ENCODE results near the gene MYO1G. TPM values are rescaled to one million over a fixed set of nuclear protein-coding genes. Genes with fewer than 3 reads are reported as not detected.

MYO1G gene
- total RNA-seq, 4 donors from 2014 or later: 0.82 to 7.8 (median 2.8) TPM

DNA sequence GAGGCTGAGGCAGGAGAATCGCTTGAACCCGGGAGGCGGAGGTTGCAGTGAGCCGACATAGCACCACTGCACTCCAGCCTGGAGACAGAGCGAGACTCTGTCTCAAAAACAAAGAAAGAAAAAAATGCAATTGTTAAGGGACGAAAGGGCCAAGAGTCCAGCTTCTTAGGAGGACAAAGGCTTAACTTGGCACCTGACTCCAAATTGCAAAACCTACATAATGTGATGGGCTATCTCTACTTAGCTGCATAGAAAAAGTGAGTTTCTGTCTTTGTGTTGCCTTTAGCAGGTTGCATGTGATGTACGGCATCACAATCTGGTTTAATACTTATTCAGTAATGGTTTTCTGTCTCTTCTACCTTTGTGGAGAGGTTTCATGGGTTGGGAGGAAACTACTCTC lies 8.6 kb upstream of the MYO1G start:
- TF ChIP-seq, protein P1, sequence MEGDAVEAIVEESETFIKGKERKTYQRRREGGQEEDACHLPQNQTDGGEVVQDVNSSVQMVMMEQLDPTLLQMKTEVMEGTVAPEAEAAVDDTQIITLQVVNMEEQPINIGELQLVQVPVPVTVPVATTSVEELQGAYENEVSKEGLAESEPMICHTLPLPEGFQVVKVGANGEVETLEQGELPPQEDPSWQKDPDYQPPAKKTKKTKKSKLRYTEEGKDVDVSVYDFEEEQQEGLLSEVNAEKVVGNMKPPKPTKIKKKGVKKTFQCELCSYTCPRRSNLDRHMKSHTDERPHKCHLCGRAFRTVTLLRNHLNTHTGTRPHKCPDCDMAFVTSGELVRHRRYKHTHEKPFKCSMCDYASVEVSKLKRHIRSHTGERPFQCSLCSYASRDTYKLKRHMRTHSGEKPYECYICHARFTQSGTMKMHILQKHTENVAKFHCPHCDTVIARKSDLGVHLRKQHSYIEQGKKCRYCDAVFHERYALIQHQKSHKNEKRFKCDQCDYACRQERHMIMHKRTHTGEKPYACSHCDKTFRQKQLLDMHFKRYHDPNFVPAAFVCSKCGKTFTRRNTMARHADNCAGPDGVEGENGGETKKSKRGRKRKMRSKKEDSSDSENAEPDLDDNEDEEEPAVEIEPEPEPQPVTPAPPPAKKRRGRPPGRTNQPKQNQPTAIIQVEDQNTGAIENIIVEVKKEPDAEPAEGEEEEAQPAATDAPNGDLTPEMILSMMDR (IDR thresholded peaks at IDR 0.05; ENCODE audit: low read depth): no peak

DNA sequence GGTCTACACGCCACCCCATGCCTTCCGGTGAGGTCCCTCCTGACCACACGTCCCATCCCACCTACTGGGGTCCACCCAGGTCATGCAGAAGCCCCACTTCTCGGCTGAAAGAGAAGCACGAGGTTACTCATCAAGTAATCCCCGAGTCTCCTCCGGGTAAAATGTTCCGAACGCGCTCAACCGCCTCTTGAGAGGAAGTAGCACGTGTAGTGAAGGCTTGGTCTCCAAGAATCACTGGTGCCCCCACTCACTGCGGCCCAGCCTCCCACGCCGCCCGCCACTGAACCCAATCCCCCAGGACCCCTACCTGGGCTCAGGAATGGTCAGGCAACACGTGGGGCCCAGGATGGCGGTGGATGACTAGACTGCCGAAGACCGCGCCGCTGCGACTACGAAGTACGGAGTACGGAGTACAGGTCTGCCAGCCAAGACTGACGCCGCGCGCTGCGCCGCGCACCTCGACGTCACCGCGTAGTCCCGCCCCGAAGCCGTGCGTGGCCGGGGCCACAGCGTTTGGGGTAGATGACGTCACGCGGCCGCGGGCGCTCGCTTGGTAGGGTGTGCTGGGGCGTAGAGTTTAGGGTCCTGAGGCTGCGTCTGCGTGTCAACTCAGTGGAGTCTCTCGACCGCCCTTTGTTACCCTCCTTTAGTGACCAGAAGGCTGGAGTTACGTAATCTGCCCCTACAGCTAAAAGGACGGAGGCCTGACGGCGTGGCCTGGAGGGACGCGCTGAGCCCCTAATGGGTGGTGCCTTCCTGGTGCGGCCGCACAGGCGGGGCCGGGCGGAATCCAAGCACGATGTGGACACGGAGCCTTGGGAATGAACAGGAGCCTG lies 7.6 kb upstream of the MYO1G start:
- TF ChIP-seq, protein P1 (IDR thresholded peaks at IDR 0.05; ENCODE audit: low read depth): no peak

DNA sequence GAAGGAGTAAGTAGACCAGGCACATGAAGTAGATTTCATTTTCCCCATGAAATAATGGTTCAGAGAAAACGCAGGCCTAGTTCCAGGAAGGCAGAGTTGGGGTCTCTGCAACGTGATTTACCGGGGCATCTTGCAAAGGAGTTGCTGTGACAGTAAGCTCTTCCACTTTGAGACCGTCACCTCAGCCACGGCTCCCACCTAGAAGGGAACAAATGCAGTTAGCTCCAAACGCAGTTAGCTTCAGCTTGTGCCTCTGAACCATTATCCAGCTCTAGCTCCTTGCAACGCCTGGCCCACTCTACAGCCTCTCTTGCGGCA lies 7.0 kb upstream of the MYO1G start:
- TF ChIP-seq, protein P1 (IDR thresholded peaks at IDR 0.05; ENCODE audit: low read depth): no peak

DNA sequence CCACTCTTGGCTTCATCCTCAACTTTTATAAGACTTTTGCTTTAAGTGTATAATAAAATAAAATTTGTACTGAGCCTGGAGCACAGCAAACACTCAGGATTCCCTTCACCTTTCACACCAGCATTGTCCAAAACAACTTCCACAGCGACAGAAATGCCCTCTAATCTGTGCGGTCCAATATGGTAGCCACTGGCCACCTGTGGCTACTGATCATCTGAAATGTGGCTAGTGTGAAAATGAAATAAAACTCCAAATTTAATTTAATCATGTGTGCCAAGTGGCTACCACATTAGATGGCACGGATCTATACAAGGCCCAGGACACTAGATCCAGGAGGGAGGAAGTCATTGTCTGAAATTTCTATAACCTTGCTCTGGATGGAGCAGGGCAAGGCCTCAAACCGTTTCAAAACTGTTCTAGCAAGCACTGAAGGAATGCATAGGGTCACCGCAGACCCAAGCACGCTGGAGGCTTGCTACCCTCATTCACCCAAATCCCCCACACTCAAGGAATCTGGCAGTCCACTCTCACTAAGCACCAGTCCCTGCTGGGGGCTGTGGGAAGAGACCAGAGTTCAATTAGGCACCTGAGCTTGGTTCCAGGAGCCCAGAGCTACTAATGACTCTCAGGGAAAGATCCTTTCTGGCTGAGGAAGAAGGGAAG lies 6.3 kb upstream of the MYO1G start:
- TF ChIP-seq, protein P1 (IDR thresholded peaks at IDR 0.05; ENCODE audit: low read depth): no peak

DNA sequence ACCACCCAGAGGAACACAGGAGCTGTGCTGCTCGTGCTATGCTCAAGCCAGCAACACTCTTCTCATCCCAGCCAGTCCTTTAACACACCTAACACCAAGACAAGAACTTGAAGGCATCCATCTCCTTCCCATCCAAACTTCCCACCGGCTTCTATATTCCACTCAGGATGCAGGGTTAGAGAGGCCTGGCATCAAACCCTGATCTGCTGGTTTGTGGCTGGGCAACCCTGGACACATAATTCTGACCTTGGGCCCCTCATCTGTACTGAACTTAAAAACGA lies 5.6 kb upstream of the MYO1G start:
- TF ChIP-seq, protein P1 (IDR thresholded peaks at IDR 0.05; ENCODE audit: low read depth): no peak

DNA sequence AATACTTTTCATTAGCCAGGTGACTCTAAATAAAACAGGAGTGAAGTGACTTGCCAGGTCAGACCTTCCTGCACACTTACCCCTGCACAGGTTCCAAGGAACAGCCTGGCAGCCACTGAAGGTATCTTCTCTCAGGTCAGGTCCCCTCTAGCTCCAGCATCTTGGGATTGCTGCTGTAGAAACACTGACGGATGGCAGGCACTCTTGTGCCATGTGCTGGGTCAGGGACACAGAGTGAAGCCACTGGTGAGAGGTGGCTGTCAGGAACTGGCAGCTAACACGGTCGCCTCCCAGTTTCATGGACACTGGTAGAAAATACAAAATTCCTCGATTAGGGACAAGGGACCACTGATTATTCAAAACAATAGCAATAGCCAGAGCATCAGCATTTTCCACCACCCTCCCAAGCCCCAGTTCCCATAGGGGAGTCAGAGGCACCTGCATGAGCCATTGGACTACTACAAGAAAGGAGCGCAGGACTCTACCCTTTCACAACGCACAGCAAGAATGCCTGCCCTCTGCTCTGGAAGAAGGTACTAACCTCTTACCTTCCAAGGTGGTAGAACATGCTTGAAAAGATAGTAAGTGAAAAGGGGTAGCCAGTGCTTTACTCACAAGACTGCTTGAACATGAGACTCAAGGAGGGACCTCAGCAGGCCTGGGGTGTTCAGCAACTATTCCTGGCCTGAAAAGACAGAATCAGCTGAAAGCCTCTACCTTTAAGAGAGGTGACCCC lies 5.1 kb upstream of the MYO1G start:
- TF ChIP-seq, protein P1 (IDR thresholded peaks at IDR 0.05; ENCODE audit: low read depth): no peak

DNA sequence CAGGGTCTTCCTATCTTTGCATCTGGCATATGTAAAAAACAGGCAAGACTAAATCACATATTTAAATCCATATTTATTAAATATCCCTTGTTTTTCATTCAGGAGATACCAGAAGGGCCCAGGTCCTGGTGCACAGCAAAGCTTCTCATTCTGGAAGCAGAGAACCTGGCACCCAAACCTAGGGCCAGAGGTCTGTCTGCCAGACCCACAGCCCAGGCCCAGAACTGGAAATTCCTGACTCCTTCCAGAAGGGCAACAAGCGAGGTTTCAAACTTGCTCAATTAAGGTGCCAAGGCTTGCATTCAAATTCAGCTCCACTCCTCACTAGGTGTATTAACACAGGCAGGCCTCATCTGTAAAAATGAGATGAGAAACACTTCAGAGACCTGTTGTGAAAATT lies 4.2 kb upstream of the MYO1G start:
- TF ChIP-seq, protein P1 (IDR thresholded peaks at IDR 0.05; ENCODE audit: low read depth): no peak

Measured in subcutaneous adipose tissue (tissue), 4 donors.